HFFc6 (cell line): ENCODE data around the gene EIF2AK3. TPM values are rescaled to one million over a fixed set of nuclear protein-coding genes. Genes with fewer than 3 reads are reported as not detected.
A peak's percentile ranks its signal among the peaks of the same experiment; 100 is the strongest.
"Not testable (repeated sequence)": the region's sequence is repeated elsewhere in the genome, so short reads cannot be mapped to it uniquely, and the experiment has no call there.

Source experiments
- DNase-seq: peaks from one replicate; pipeline ENCODE4 v3.0.0-alpha.2; 2018
- H3K27ac Mint-ChIP-seq: 2 replicates; pipeline ENCODE4 v1.8.0; 2020; ENCODE audit warnings: mild to moderate bottlenecking, mixed read lengths
- H3K27me3 Mint-ChIP-seq: 2 replicates; pipeline ENCODE4 v1.8.0; 2021; ENCODE audit warnings: mild to moderate bottlenecking, moderate library complexity, mixed read lengths; ENCODE audit not compliant: insufficient read depth
- H3K36me3 Mint-ChIP-seq: 2 replicates; pipeline ENCODE4 v1.8.0; 2021; ENCODE audit warnings: low read depth, mixed read lengths
- H3K4me1 Mint-ChIP-seq: 2 replicates; pipeline ENCODE4 v1.8.0; 2020; ENCODE audit warnings: low read depth, mixed read lengths
- H3K4me3 Mint-ChIP-seq: 2 replicates; pipeline ENCODE4 v1.8.0; 2020; ENCODE audit warnings: mild to moderate bottlenecking, moderate library complexity, mixed read lengths
- H3K9me3 Mint-ChIP-seq: 2 replicates; pipeline ENCODE4 v1.8.0; 2020; ENCODE audit warnings: mild to moderate bottlenecking, mixed read lengths
- total RNA-seq, 6 experiments: library from RNA; stranded (reverse); fragmentation: NEBNext Ultra II Directional; extraction: Animal tissue kit (Norgen Biotek cat#: 25700); gene quantifications; 2 replicates in 1 of 6; 3 replicates in 5 of 6; pipeline ENCODE4 v1.2.3, GENCODE V29; 2021
- TF ChIP-seq, protein P1 (sequence below): fragments of 200-600 bp; sonication (generic); IDR thresholded peaks from 2 replicates; pipeline ENCODE4 v1.5.0; 2021; ENCODE audit warnings: antibody characterized with exemption, mild to moderate bottlenecking

Gene EIF2AK3
- total RNA-seq, 6 experiments from 2014 or later: 10.1 to 12.3 (median 11.1) TPM

DNA sequence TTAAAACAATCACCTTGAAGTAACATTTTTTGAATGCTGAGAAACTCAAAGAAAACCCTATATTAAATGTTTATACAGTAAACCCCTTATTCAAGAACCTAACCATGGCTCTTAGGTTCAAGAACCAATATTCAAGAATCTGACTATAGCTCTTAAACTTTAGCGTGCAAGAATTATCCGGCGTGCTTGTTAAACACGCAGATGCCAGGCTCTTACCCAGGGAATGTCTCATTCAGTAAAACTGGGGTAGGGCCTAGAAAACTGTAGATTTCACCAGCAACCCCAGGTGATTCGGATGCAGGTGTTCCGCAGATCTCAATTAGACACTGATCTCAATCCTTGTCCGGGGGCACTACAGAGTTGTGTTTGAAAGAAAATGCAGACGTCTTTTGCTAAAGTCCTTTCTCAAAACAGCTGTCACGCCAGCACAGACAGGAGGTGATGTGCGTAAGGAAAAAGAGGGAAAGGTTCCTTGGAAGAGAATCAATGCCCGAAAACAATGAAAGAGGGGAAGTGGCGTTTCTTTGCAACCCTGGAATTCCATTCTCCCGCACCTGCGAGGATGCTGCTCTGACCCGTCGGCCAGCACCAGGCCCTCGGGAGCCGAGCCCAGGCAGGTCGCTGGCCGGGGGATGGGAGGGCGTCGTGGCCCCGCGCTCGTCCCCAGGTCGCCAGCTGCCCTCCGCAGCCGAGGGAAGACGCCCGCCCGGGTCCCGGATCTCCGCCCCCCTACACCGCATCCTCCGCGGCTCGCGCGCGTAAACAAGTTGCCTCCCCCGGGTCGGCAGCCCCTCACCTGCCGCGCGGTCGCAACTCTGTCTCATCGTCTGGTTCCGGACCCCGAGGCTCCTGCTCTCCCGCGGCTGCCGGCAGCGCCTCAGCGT lies 851 bp downstream of the EIF2AK3 start:
- H3K9me3 Mint-ChIP-seq: no peaks in the 10 kb centered on the region
- H3K27me3 Mint-ChIP-seq: no peaks in the 10 kb centered on the region
- TF ChIP-seq, protein P1, sequence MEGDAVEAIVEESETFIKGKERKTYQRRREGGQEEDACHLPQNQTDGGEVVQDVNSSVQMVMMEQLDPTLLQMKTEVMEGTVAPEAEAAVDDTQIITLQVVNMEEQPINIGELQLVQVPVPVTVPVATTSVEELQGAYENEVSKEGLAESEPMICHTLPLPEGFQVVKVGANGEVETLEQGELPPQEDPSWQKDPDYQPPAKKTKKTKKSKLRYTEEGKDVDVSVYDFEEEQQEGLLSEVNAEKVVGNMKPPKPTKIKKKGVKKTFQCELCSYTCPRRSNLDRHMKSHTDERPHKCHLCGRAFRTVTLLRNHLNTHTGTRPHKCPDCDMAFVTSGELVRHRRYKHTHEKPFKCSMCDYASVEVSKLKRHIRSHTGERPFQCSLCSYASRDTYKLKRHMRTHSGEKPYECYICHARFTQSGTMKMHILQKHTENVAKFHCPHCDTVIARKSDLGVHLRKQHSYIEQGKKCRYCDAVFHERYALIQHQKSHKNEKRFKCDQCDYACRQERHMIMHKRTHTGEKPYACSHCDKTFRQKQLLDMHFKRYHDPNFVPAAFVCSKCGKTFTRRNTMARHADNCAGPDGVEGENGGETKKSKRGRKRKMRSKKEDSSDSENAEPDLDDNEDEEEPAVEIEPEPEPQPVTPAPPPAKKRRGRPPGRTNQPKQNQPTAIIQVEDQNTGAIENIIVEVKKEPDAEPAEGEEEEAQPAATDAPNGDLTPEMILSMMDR: no peak
- peak overlapping the region; percentile 86 for H3K27ac Mint-ChIP-seq
- peak overlapping the region; percentile 95; the same call in 1 of the 2 replicates for H3K4me3 Mint-ChIP-seq
- no peak for DNase-seq
- no peaks in the 10 kb centered on the region; the same call in 1 of the 2 replicates for H3K4me1 Mint-ChIP-seq
- no peaks in the 10 kb centered on the region; the same call in 1 of the 2 replicates for H3K36me3 Mint-ChIP-seq

DNA sequence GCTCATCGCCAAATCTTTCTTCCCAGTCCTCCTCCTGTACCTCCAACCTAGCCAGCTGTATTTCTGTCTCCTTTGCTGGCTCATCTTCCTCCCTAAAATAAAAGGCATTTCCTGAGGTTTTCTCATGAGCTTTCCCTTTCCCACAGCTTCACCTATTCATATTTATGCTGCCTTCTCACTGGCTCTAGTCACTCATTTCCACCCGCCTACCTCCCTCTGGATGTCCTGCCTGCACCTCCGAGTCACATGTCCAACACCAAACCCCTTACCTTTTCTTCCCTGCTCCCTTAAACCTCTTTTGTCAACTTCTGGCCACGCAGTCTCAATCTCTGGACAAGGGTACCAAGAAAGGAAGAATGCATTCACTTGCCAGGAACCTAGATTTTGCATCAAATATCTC lies 2.8 kb downstream of the EIF2AK3 start:
- Mint-ChIP-seq H3K27me3 (no peaks in the 10 kb centered on the region), H3K4me1 (peaks cover 7% of the 10 kb centered on the region; the same call in 1 of the 2 replicates), H3K9me3 (no peaks in the 10 kb centered on the region), H3K27ac (no peak overlapping the region), H3K36me3 (no peaks in the 10 kb centered on the region; the same call in 1 of the 2 replicates), H3K4me3 (no peak overlapping the region)
- TF ChIP-seq, protein P1: no peak
- DNase-seq: no peak

DNA sequence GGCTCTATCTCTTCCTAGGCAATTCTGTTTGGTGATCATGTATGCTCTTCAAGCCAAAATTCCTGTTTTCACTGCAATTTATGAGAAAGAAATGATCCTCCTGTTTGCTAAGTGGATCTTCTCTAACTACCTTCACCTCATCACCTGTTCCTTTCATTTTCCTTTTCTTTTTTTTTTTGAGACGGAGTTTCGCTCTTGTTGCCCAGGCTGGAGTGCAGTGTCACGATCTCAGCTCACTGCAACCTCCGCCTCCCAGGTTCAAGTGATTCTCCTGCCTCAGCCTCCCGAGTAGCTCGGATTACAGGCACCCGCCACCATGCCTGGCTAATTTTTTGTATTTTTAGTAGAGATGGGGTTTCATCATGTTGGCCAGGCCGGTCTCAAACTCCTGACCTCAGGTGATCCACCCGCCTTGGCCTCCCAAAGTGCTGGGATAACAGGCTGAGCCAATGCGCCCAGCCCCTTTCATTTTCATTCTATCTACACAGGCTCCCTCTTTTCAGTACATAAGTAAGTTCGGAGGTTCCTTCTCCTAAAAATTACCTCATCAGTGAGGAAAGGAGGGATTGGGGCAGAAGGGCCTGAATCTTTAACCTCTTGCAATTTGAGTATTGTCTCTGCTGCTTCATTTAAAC lies 3.3 kb downstream of the EIF2AK3 start:
- H3K36me3 Mint-ChIP-seq, H3K27ac Mint-ChIP-seq, DNase-seq, H3K27me3 Mint-ChIP-seq, H3K4me3 Mint-ChIP-seq, H3K9me3 Mint-ChIP-seq: not testable (repeated sequence)
- peaks cover 10% of the 10 kb centered on the region; the same call in 1 of the 2 replicates for H3K4me1 Mint-ChIP-seq

DNA sequence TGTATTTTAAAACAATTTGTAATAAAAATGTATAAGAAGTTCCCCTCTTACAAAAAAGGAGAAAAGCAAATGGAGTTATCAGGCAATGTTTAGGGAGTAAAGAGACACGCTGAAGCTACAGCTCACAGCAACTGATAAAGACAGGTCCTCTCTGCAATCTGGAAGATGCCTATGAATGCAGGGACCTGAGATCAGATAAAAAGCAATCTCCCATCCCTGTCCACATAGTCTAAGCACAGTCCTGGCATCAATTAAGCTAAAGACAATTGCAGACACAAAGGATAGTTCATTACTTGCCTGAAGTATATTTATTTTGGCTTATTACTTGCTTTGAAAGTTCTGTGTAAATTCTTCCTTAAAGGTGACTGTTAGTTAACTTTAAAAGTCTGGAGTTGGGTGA lies 5.0 kb downstream of the EIF2AK3 start:
- Mint-ChIP-seq H3K36me3 (no peaks in the 10 kb centered on the region; the same call in 1 of the 2 replicates), H3K27ac (no peak overlapping the region), H3K4me1 (0 out of 2 replicates have a peak, but pooled peaks cover 10% of the 10 kb centered on the region), H3K27me3 (no peaks in the 10 kb centered on the region), H3K4me3 (no peak overlapping the region), H3K9me3 (no peaks in the 10 kb centered on the region)
- no peak for DNase-seq
- TF ChIP-seq, protein P1: no peak

DNA sequence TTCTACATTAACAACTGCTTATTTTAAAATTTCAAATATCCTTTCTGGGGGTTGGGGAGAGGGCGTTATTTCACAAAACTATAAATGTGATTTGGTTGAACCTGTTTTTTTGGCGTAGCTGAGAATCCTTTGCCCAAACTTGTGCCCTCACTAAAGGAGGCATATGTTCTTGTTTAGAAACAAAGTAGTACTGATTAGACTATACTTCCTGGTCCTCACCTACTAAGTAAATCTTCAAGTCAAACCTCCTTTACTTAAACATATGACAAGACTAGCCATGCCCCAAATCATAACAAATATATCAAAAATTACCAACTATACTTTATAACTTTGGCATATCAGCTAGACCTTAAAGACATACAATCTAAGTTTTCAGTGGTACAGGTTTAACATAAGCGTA lies 5.8 kb downstream of the EIF2AK3 start:
- 0 out of 2 replicates have a peak, but pooled peaks cover 10% of the 10 kb centered on the region for H3K4me1 Mint-ChIP-seq
- no peaks in the 10 kb centered on the region for H3K9me3 Mint-ChIP-seq
- H3K27me3 Mint-ChIP-seq: no peaks in the 10 kb centered on the region
- TF ChIP-seq, protein P1: no peak
- H3K36me3 Mint-ChIP-seq: no peaks in the 10 kb centered on the region; the same call in 1 of the 2 replicates
- H3K27ac Mint-ChIP-seq: no peak overlapping the region
- no peak for DNase-seq
- H3K4me3 Mint-ChIP-seq: no peak overlapping the region

DNA sequence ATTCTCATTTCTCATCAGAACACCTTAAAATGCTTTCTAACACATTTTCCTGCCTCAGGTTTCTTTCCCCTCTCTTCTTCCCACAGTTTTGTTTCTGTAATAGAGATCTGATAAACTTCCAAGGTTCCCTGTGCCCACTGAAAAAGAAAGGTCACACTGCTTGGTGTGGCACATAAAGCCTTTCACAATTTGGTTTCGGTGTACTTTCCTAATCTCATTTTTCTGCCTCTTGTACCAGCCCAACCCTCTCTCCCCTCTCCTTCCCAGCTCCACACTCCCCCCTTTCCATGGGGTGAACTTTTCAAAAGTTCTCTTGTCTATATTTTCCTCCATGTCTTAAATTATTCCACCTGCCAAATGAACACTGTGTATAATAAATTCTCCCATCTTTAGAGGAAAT lies 7.2 kb downstream of the EIF2AK3 start:
- Mint-ChIP-seq H3K9me3 (no peaks in the 10 kb centered on the region), H3K4me3 (no peak overlapping the region), H3K27ac (no peak overlapping the region; the same call in 1 of the 2 replicates), H3K27me3 (no peaks in the 10 kb centered on the region), H3K36me3 (no peaks in the 10 kb centered on the region), H3K4me1 (0 out of 2 replicates have a peak, but pooled peaks cover 10% of the 10 kb centered on the region)
- TF ChIP-seq, protein P1: no peak
- no peak for DNase-seq
